Brain microvascular endothelial cell (primary cell): ENCODE measurements around the gene CCNA2.

Source experiments
- DNase-seq: peaks from one replicate; pipeline ENCODE4 v3.0.0-alpha.2; 2020
- H3K27ac ChIP-seq: fragments of 250-450 bp; sonication (Bioruptor Pico); 2 replicates; pipeline ENCODE4 v1.5.1; 2020; ENCODE audit warnings: mild to moderate bottlenecking, moderate library complexity
- H3K27me3 ChIP-seq: fragments of 250-450 bp; sonication (Bioruptor Pico); replicated peaks from 2 replicates; pipeline ENCODE4 v1.5.1; 2020; ENCODE audit warnings: mild to moderate bottlenecking
- H3K36me3 ChIP-seq: fragments of 250-450 bp; sonication (Bioruptor Pico); replicated peaks from 2 replicates; pipeline ENCODE4 v1.5.1; 2020; ENCODE audit warnings: mild to moderate bottlenecking
- H3K4me3 ChIP-seq: 2 replicates; pipeline ENCODE4 v1.5.1; 2011; ENCODE audit warnings: low read depth, mild to moderate bottlenecking, control low read depth, low read length, moderate library complexity
- CTCF ChIP-seq: IDR thresholded peaks from 2 replicates; pipeline ENCODE4 v1.5.1; 2011; ENCODE audit warnings: low read depth, mild to moderate bottlenecking, moderate library complexity, low read length, control low read depth, inconsistent platforms; ENCODE audit errors: missing control alignments
- in situ Hi-C: cut with HindIII; loops from 2 replicates; pipeline ENCODE4 v1.10.0; 2017; ENCODE audit warnings: low sequenced_read_pairs, low pct_ligation_motif_present

Gene CCNA2

GRCh38 chr4:121823505-121824170 is at the start of gene CCNA2:
Gene CCNA2 (minus strand): TSS chr4:121823883. CDS start chr4:121823628, 255 bp downstream.
- no peak for TF ChIP-seq CTCF
- in situ Hi-C loops, result no loop called here

GRCh38 chr4:121869841-121870822 is 46.4 kb upstream of the CCNA2 start, which contains the start of gene BBS7:
Gene BBS7 (minus strand): TSS chr4:121870474. CDS start chr4:121870313, 161 bp downstream.
- Histone ChIP-seq H3K36me3 (peaks cover 4% of the 10 kb centered on the region), H3K27ac (peak within 1 kb of the TSS; percentile 70), H3K4me3 (peak within 1 kb of the TSS; percentile 89), H3K27me3 (no peaks in the 10 kb centered on the region)
- in situ Hi-C loops, result no loop called here
- DNase-seq, result peak; percentile 98
- TF ChIP-seq CTCF, result no peak

More at GRCh38 chr4:121823505-121824170, at the start of gene CCNA2:
- DNase-seq, result peak; percentile 96
- Histone ChIP-seq H3K27me3 (no peaks in the 10 kb centered on the region), H3K27ac (peak within 1 kb of the TSS; percentile 61), H3K4me3 (peak within 1 kb of the TSS; percentile 87), H3K36me3 (peaks cover 7% of the 10 kb centered on the region)

GRCh38 chr4:121863799-121864198 is 40.1 kb upstream of the CCNA2 start:
- TF ChIP-seq CTCF, result no peak
- no peak for DNase-seq
- peaks cover 18% of the 10 kb centered on the region for H3K36me3 ChIP-seq
- no peak overlapping the region for H3K4me3 ChIP-seq
- H3K27ac ChIP-seq, result no peak overlapping the region
- H3K27me3 ChIP-seq, result no peaks in the 10 kb centered on the region
- in situ Hi-C loops, result no loop called here

GRCh38 chr4:121861426-121861825 is 37.7 kb upstream of the CCNA2 start:
- peaks cover 20% of the 10 kb centered on the region for H3K36me3 ChIP-seq
- H3K27me3 ChIP-seq, result no peaks in the 10 kb centered on the region
- in situ Hi-C loops, result no loop called here
- no peak for DNase-seq
- H3K4me3 ChIP-seq, result no peak overlapping the region
- no peak for TF ChIP-seq CTCF
- H3K27ac ChIP-seq, result no peak overlapping the region

GRCh38 chr4:121860121-121860520 is 36.4 kb upstream of the CCNA2 start:
- no peak for DNase-seq
- TF ChIP-seq CTCF, result no peak
- in situ Hi-C loops, result no loop called here

More at GRCh38 chr4:121860121-121860520, 36.4 kb upstream of the CCNA2 start:
- peaks cover 18% of the 10 kb centered on the region for H3K36me3 ChIP-seq
- H3K4me3 ChIP-seq, result no peak overlapping the region
- H3K27ac ChIP-seq, result no peak overlapping the region
- no peaks in the 10 kb centered on the region for H3K27me3 ChIP-seq
